ENCODE data around the gene TFDP1. TPM values are rescaled to one million over a fixed set of nuclear protein-coding genes. Genes with fewer than 3 reads are reported as not detected.
A peak's percentile ranks its signal among the peaks of the same experiment; 100 is the strongest.

The TFDP1 gene, protein sequence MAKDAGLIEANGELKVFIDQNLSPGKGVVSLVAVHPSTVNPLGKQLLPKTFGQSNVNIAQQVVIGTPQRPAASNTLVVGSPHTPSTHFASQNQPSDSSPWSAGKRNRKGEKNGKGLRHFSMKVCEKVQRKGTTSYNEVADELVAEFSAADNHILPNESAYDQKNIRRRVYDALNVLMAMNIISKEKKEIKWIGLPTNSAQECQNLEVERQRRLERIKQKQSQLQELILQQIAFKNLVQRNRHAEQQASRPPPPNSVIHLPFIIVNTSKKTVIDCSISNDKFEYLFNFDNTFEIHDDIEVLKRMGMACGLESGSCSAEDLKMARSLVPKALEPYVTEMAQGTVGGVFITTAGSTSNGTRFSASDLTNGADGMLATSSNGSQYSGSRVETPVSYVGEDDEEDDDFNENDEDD
- total RNA-seq (2012; rRNA removed) (59.2 and 59.3 TPM in 2 replicates), polyA plus RNA-seq (2012; rRNA removed) (97.0 and 97.8 TPM in 2 replicates), Bru-seq, nascent RNA (percentile 73 among the genes with signal in this experiment), BruChase-seq, experiment 1, labeled RNA remaining after a 6-hour chase (percentile 81 among the genes with signal in this experiment), BruChase-seq, experiment 2, labeled RNA remaining after a 2-hour chase (percentile 82 among the genes with signal in this experiment)
- 50.0 and 55.8 TPM in 2 replicates for polyA plus RNA-seq (2012; cell fraction: cytosol; rRNA removed)
- 54.6 and 91.2 TPM in 2 replicates for polyA plus RNA-seq (2012; cell fraction: nucleus; rRNA removed; ENCODE audit: low replicate concordance)
- long read RNA-seq, transcript TFDP1-201 (12 exons, 2,648 nt), result major isoform, 87 of 210 reads
- long read RNA-seq, partial matches to known transcripts, result 15 of 210 reads
- long read RNA-seq, other reads (novel, unspliced or antisense), result 106 of 210 reads

DNA sequence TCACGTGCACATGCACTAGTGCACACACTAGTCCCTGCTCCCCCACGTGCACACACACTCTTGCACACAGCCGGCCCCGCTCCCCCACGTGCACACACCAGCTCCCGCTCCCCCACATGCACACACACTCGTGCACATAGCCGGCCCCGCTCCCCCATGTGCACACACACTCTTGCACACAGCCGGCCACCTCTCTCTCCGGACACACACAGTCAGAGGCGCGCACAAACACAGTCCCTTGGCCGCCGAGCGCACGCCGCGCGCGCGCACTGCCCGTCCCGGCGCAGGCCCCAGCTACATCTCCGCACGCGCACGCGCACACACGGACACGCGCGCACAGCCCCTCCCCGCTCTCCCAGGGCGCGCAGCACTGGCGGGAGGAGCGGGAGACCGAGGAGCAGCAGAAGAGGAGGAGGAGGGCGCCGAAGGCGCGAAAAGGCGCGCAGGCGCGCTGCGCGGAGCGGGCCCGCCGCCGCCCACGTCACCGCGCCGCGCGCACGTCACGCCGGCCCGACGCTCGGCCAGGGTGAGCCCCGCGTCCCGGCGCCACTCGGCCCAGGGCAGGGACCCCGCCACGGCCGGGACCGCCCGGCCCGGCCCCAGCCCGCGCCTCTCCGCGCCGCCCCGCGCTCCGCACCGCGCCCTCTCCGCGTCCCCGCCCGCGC lies at the start of gene TFDP1:
Gene TFDP1, plus strand, starts transcription at position 549 of the 665 bp plus-strand sequence. CDS start 1,085 bp downstream, outside the sequence.
- intact Hi-C loops (cut with micrococcal nuclease), result no loop called here
- Histone ChIP-seq H2BK5ac (ENCODE audit: low read depth, low read length, poor library complexity, severe bottlenecking) (peak within 1 kb of the TSS; percentile 12), H3K4me3 (ENCODE audit: insufficient read depth, low read depth, low read length) (peak within 1 kb of the TSS; percentile 67), H3K36me3 (ENCODE audit: control insufficient read depth, insufficient read depth, low read length) (peaks cover 23% of the 10 kb centered on the region), H3K27ac (ENCODE audit: insufficient read depth, low read length) (peak within 1 kb of the TSS; percentile 12; the same call in 1 of the 2 replicates), H3K79me1 (ENCODE audit: low read depth in 1 of 2, low read length in 2 of 2) (peaks cover 28 to 39% of the 10 kb centered on the region in 2 experiments), H2AFZ (replicated peaks; ENCODE audit: low read length, poor library complexity) (peak within 1 kb of the TSS; percentile 92), H4K8ac (ENCODE audit: low read depth in 2 of 2, low read length in 2 of 2) (peak within 1 kb of the TSS; percentile 10 to 78; a peak in 2 of 4 replicates), H2BK120ac (ENCODE audit: low read depth, low read length) (no peak within 1 kb of the TSS), H2BK20ac (ENCODE audit: low read depth, low read length) (no peak within 1 kb of the TSS), H3K9ac (ENCODE audit: low read depth, low read length) (peak within 1 kb of the TSS; percentile 62), H2BK15ac (ENCODE audit: low read depth, low read length) (no peak within 1 kb of the TSS), H4K5ac (ENCODE audit: low read depth, low read length) (no peak within 1 kb of the TSS; the same call in 1 of the 2 replicates), H3K23ac (ENCODE audit: low read depth, low read length) (0 out of 2 replicates have a peak within 1 kb of the TSS, but pooled peaks have one; percentile 13), H3K18ac (ENCODE audit: low read depth, low read length) (no peak within 1 kb of the TSS), H4K20me1 (ENCODE audit: insufficient read depth, low read length) (peaks cover 37% of the 10 kb centered on the region), H2AK5ac (ENCODE audit: low read depth, low read length) (peak within 1 kb of the TSS; percentile 58; the same call in 1 of the 2 replicates), H3K56ac (ENCODE audit: extremely low read depth, insufficient read depth, low read length) (no peak within 1 kb of the TSS), H3K4me1 (ENCODE audit: control insufficient read depth, insufficient read depth, low read length) (peaks cover 8% of the 10 kb centered on the region), H3K4ac (ENCODE audit: low read depth, low read length) (peak within 1 kb of the TSS; percentile 35; the same call in 1 of the 2 replicates), H4K91ac (ENCODE audit: insufficient read depth, low read depth, low read length) (no peak within 1 kb of the TSS), H3K4me2 (ENCODE audit: low read depth, low read length) (peak within 1 kb of the TSS; percentile 84), H3K9me3 (ENCODE audit: control insufficient read depth, insufficient read depth, low read length) (no peaks in the 10 kb centered on the region), H3K27me3 (ENCODE audit: control insufficient read depth, insufficient read depth, low read length) (peaks cover 5% of the 10 kb centered on the region), H3K14ac (replicated peaks; ENCODE audit: low read depth, low read length) (peak within 1 kb of the TSS; percentile 83; the same call in 1 of the 2 replicates), H2AK9ac (replicated peaks; ENCODE audit: low read depth, low read length, poor library complexity) (peak within 1 kb of the TSS; percentile 17), H3K9me1 (ENCODE audit: insufficient read depth, low read length) (peaks cover 16% of the 10 kb centered on the region)
- DNase-seq, result peak; percentile 79
- dilution Hi-C loops (cut with HindIII; ENCODE audit: low sequenced_read_pairs, unreplicated experiment), result no loop called here
- ATAC-seq (ENCODE audit: low read depth), result peak; percentile 94
- 1% methylated on average over 75 of the region's 92 CpGs; no CpG with 5 or more reads in 1 of the 2 experiments for WGBS, 2 experiments (ENCODE audit: extremely low coverage in 2 of 2, insufficient read length in 1 of 2)
- ChIA-PET POLR2A (ENCODE audit: unreplicated experiment) (no interaction called here), CTCF (no interaction called here)
- in situ Hi-C loops (cut with MboI; ENCODE audit: low sequenced_read_pairs), result no loop called here
- BruUV-seq (replicated peaks), result no TSS peak
- TF ChIP-seq NFE2L2 (IDR thresholded peaks at IDR 0.05; ENCODE audit: low read depth, low read length), result no peak
- no peak for TF ChIP-seq RCOR1 (IDR thresholded peaks at IDR 0.05; ENCODE audit: insufficient replicate concordance, low read length)
- peak; percentile 64 for TF ChIP-seq POLR2A (IDR thresholded peaks at IDR 0.05; ENCODE audit: low read depth, low read length)
